Bronchial epithelial cell (primary cell): ENCODE results near the gene ABCC1. TPM values are rescaled to one million over a fixed set of nuclear protein-coding genes. Genes with fewer than 3 reads are reported as not detected.

Source experiments
- DNase-seq: peaks from one replicate; pipeline ENCODE4 v3.0.0-alpha.2; 2010; ENCODE audit warnings: low read depth
- FAIRE-seq: peaks from 2 replicates; lab custom pipeline; 2011; peaks lifted over from hg19 to GRCh38; lab: Jason Lieb, UNC
- H3K27me3 ChIP-seq: 2 replicates; pipeline ENCODE4 v1.5.1; 2011; ENCODE audit warnings: low read length; ENCODE audit not compliant: control insufficient read depth, insufficient read depth
- H3K36me3 ChIP-seq: 2 replicates; pipeline ENCODE4 v1.5.1; 2011; ENCODE audit warnings: low read length; ENCODE audit not compliant: control insufficient read depth, insufficient read depth
- H3K4me3 ChIP-seq: 2 replicates; pipeline ENCODE4 v1.5.1; 2011; ENCODE audit warnings: mild to moderate bottlenecking, low read depth, low read length, control low read depth
- total RNA-seq: library from RNA; depleted of rRNA; stranded (reverse); fragments of >200 nt; gene quantifications from 2 replicates; pipeline ENCODE4 v1.2.1, GENCODE V29; 2014
- TF ChIP-seq, protein P1 (sequence below): IDR thresholded peaks from 2 replicates; pipeline ENCODE4 v1.5.1; 2011; ENCODE audit warnings: mild to moderate bottlenecking, moderate library complexity, low read length, control low read depth, inconsistent platforms; ENCODE audit not compliant: insufficient read depth, severe bottlenecking

The ABCC1 gene
- total RNA-seq, 1 donor from 2014 or later = 31.3 TPM

- no peak overlapping the region for H3K4me3 ChIP-seq
- TF ChIP-seq, protein P1, sequence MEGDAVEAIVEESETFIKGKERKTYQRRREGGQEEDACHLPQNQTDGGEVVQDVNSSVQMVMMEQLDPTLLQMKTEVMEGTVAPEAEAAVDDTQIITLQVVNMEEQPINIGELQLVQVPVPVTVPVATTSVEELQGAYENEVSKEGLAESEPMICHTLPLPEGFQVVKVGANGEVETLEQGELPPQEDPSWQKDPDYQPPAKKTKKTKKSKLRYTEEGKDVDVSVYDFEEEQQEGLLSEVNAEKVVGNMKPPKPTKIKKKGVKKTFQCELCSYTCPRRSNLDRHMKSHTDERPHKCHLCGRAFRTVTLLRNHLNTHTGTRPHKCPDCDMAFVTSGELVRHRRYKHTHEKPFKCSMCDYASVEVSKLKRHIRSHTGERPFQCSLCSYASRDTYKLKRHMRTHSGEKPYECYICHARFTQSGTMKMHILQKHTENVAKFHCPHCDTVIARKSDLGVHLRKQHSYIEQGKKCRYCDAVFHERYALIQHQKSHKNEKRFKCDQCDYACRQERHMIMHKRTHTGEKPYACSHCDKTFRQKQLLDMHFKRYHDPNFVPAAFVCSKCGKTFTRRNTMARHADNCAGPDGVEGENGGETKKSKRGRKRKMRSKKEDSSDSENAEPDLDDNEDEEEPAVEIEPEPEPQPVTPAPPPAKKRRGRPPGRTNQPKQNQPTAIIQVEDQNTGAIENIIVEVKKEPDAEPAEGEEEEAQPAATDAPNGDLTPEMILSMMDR = no peak
- H3K36me3 ChIP-seq = peaks cover 17% of the 10 kb centered on the region
- FAIRE-seq (no peak), DNase-seq (no peak)
- no peaks in the 10 kb centered on the region for H3K27me3 ChIP-seq
These were observed 177.5 kb downstream of the ABCC1 start for GRCh38 chr16:16126896-16127295.

- Histone ChIP-seq H3K4me3 (no peak overlapping the region), H3K36me3 (peaks cover 17% of the 10 kb centered on the region), H3K27me3 (no peaks in the 10 kb centered on the region)
- TF ChIP-seq, protein P1 = peak; percentile 66
- FAIRE-seq = no peak
- DNase-seq = peak; percentile 51
These were observed 178.2 kb downstream of the ABCC1 start for GRCh38 chr16:16127469-16128116.

GRCh38 chr16:16131204-16131603 is 181.8 kb downstream of the ABCC1 start:
- no peak for FAIRE-seq
- Histone ChIP-seq H3K36me3 (peaks cover 20% of the 10 kb centered on the region), H3K4me3 (no peak overlapping the region), H3K27me3 (no peaks in the 10 kb centered on the region)
- TF ChIP-seq, protein P1 = no peak
- no peak for DNase-seq

DNA sequence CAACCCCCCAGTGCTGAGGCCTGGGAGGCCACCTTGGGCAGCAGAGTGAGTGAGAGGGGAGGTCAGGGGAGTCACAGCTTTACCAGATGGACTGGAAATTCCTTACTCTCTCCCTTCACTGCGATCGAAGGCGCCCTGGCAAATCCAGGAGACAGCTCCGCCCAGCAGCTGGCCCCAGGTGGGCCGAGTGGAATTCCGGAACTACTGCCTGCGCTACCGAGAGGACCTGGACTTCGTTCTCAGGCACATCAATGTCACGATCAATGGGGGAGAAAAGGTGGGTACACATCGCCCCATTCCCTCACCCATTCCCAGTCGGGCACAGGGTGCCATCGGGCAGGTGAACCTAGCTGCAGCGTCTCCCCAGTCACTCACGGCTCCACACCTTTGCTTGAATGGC is 182.2 kb downstream of the ABCC1 start:
- DNase-seq (no peak), FAIRE-seq (no peak)
- H3K36me3 ChIP-seq = peaks cover 22% of the 10 kb centered on the region

DNA sequence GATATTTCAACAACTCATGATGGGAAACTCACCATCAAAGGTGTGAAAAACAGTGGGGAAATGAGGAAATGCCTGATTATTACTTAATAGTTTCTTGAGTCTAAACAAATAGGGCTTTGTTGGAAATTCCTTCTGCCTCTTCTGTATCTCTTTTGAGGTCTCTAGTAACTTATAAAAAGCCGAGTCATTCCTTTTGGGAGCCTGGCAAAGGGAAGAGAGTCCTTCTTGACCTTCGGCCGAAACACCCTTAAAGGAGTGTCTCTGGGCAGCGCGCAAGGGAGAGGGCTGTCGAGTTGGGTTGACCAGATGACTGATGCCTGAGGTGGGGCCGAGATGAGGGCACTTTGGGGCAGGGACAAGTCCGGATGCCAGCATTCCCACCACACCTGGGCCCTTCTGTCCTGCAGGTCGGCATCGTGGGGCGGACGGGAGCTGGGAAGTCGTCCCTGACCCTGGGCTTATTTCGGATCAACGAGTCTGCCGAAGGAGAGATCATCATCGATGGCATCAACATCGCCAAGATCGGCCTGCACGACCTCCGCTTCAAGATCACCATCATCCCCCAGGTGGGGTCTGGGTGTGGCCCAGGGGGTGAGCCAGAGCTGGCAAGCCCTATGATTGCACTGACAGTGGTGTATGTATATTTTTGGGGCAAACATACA is 184.7 kb downstream of the ABCC1 start:
- TF ChIP-seq, protein P1 = no peak
- Histone ChIP-seq H3K36me3 (peaks cover 37% of the 10 kb centered on the region), H3K27me3 (no peaks in the 10 kb centered on the region), H3K4me3 (no peak overlapping the region)
- DNase-seq (no peak), FAIRE-seq (no peak)

More for the DNA sequence above, 182.2 kb downstream of the ABCC1 start:
- TF ChIP-seq, protein P1 = no peak
- no peak overlapping the region for H3K4me3 ChIP-seq
- H3K27me3 ChIP-seq = no peaks in the 10 kb centered on the region
